ENCODE results near the gene SLC27A1.

GRCh38 chr19:17526922-17527321 lies 56.6 kb downstream of the SLC27A1 start:
- TF ChIP-seq POLR2A (IDR thresholded peaks at IDR 0.05), result no peak
- no peak for TF ChIP-seq CTCF (IDR thresholded peaks at IDR 0.05)
